Endothelial cell of umbilical vein (primary cell): ENCODE results near the gene ITSN2. TPM values are rescaled to one million over a fixed set of nuclear protein-coding genes. Genes with fewer than 3 reads are reported as not detected.

ENCODE experiments used
- BruUV-seq: library from RNA; stranded (reverse); fragments of 400-500 nt; replicated peaks from 2 replicates; lab custom pipeline; 2021; lab: Mats Ljungman, UMichigan
- CTCF ChIA-PET: fragments of 300-600, 350-600 bp; sonication (Branson Sonifier 250); formaldehyde crosslinking; loops from one replicate; lab custom pipeline; 2021; ENCODE audit warnings: antibody characterized with exemption, inconsistent platforms; lab: Charles Lee
- POLR2A ChIA-PET: fragments of 300-600, 350-600 bp; sonication (Branson Sonifier 250); formaldehyde crosslinking; loops from one replicate; lab custom pipeline; 2021; ENCODE audit warnings: antibody characterized with exemption, inconsistent platforms; lab: Charles Lee
- DNase-seq: peaks from one replicate; pipeline ENCODE4 v3.0.0-alpha.2; 2011; ENCODE audit warnings: low read depth, low spot score
- FAIRE-seq: peaks from 2 replicates; lab custom pipeline; 2011; peaks lifted over from hg19 to GRCh38; lab: Jason Lieb, UNC
- H2AFZ ChIP-seq: 2 replicates; pipeline ENCODE4 v1.6.0; 2012; ENCODE audit warnings: low read depth, low read length, control low read depth, inconsistent platforms
- H3K27ac ChIP-seq: 2 replicates; pipeline ENCODE4 v1.5.1; 2011; ENCODE audit warnings: low read depth, mild to moderate bottlenecking, control low read depth, low read length, moderate library complexity; ENCODE audit not compliant: insufficient read depth
- H3K27me3 ChIP-seq, 2 experiments: 2 replicates each; pipeline versions ENCODE4 v1.6.0 to v1.6.1; 2011; ENCODE audit warnings: low read length in 2 of 2, mixed read lengths in 1 of 2; ENCODE audit not compliant: control insufficient read depth in 2 of 2, insufficient read depth in 2 of 2
- H3K36me3 ChIP-seq, 2 experiments: 2 replicates in 1 of 2; 3 replicates in 1 of 2; pipeline ENCODE4 v1.5.1; 2011; ENCODE audit warnings: low read length in 2 of 2, mild to moderate bottlenecking in 1 of 2, moderate library complexity in 1 of 2; ENCODE audit not compliant: control insufficient read depth in 2 of 2, insufficient read depth in 2 of 2; ENCODE audit errors: extremely low read depth in 1 of 2
- H3K4me1 ChIP-seq: 3 replicates; pipeline ENCODE4 v1.5.1; 2011; ENCODE audit warnings: mild to moderate bottlenecking, low read length; ENCODE audit not compliant: control insufficient read depth, insufficient read depth; ENCODE audit errors: extremely low read depth
- H3K4me2 ChIP-seq: 2 replicates; pipeline ENCODE4 v1.6.1; 2011; ENCODE audit warnings: low read length, control low read depth, mixed read lengths; ENCODE audit not compliant: insufficient read depth
- H3K4me3 ChIP-seq, 3 experiments: fragments of 200-600 bp in 1 of 3; sonication (generic), shearing (Covaris generic) in 1 of 3; replicated peaks in 1 of 3; 2 replicates each; pipeline ENCODE4 v1.5.1; 2011 to 2016; ENCODE audit warnings: control low read depth in 3 of 3, low read length in 3 of 3, mild to moderate bottlenecking in 2 of 3, inconsistent platforms in 1 of 3, low read depth in 1 of 3, moderate library complexity in 1 of 3; ENCODE audit not compliant: insufficient read depth in 1 of 3
- H3K79me2 ChIP-seq: 2 replicates; pipeline ENCODE4 v1.6.0; 2012; ENCODE audit warnings: low read length, inconsistent platforms; ENCODE audit not compliant: control insufficient read depth, insufficient read depth
- H3K9ac ChIP-seq: replicated peaks from 2 replicates; pipeline ENCODE3; 2011; ENCODE audit warnings: low read length, control low read depth; ENCODE audit not compliant: insufficient read depth; ENCODE audit errors: extremely low read depth
- H3K9me1 ChIP-seq: replicated peaks from 3 replicates; pipeline ENCODE4 v1.6.0; 2011; ENCODE audit warnings: mild to moderate bottlenecking, low read length; ENCODE audit not compliant: control insufficient read depth, insufficient read depth; ENCODE audit errors: extremely low read depth
- H3K9me3 ChIP-seq: replicated peaks from 2 replicates; pipeline ENCODE4 v1.5.1; 2012; ENCODE audit warnings: low read length, inconsistent platforms; ENCODE audit not compliant: control insufficient read depth, insufficient read depth
- H4K20me1 ChIP-seq: replicated peaks from 2 replicates; pipeline ENCODE3; 2011; ENCODE audit warnings: mild to moderate bottlenecking, low read length; ENCODE audit not compliant: control insufficient read depth, insufficient read depth; ENCODE audit errors: extremely low read depth
- FOS ChIP-seq: IDR thresholded peaks from 2 replicates; pipeline ENCODE4 v1.6.1; 2011; ENCODE audit warnings: mild to moderate bottlenecking, low read length, moderate library complexity, borderline replicate concordance; ENCODE audit not compliant: insufficient read depth
- GATA2 ChIP-seq: IDR thresholded peaks from 2 replicates; pipeline ENCODE4 v1.7.0; 2011; ENCODE audit warnings: low read depth, mild to moderate bottlenecking, moderate library complexity, mixed read lengths, low read length; ENCODE audit not compliant: insufficient read length, insufficient read depth
- JUN ChIP-seq: IDR thresholded peaks from 2 replicates; pipeline ENCODE4 v1.6.1; 2011; ENCODE audit warnings: borderline replicate concordance, low read depth; ENCODE audit not compliant: insufficient read length, insufficient read depth
- MAX ChIP-seq: IDR thresholded peaks from 2 replicates; pipeline ENCODE4 v1.6.1; 2011; ENCODE audit not compliant: insufficient read depth, insufficient read length
- MYC ChIP-seq: IDR thresholded peaks from one replicate; pipeline ENCODE4 v1.6.1; 2011; ENCODE audit warnings: mild to moderate bottlenecking, low read depth, low read length
- POLR2A ChIP-seq: IDR thresholded peaks from 2 replicates; pipeline ENCODE4 v1.6.1; 2012; ENCODE audit warnings: low read depth, mild to moderate bottlenecking, control low read depth, low read length
- POLR2AphosphoS5 ChIP-seq: IDR thresholded peaks from 2 replicates; pipeline ENCODE4 v1.6.1; 2012; ENCODE audit warnings: low read depth, mild to moderate bottlenecking, control low read depth, low read length, moderate library complexity; ENCODE audit not compliant: insufficient read depth
- dilution Hi-C: fragments of 300-500 bp; cut with MboI; formaldehyde crosslinking; loops from one replicate; pipeline ENCODE4 v1.15.0; 2019; ENCODE audit warnings: low sequenced_read_pairs; ENCODE audit not compliant: extremely low pct_ligation_motif_present
- intact Hi-C: fragments of 100-400 bp; cut with micrococcal nuclease; formaldehyde crosslinking; loops from one replicate; pipeline ENCODE4 v1.10.0; 2022
- polyA plus RNA-seq, 4 experiments: library from polyadenylated mRNA; depleted of rRNA in 3 of 4; stranded (reverse) in 3 of 4; unstranded in 1 of 4; fragments of >200 nt; gene quantifications; 2 replicates each; pipeline versions ENCODE4 v1.2.1 to v1.2.3, GENCODE V29; 2011 to 2012; ENCODE audit warnings: missing spikeins in 1 of 4
- total RNA-seq: library from RNA; stranded (reverse); gene quantifications from 2 replicates; pipeline ENCODE4 v1.2.3, GENCODE V29; 2021
- TF ChIP-seq, protein P1 (sequence below), 2 donors: IDR thresholded peaks; 1 replicate in 1 of 2; 2 replicates in 1 of 2; pipeline ENCODE4 v1.5.1; 2011; ENCODE audit warnings: low read length in 2 of 2, mild to moderate bottlenecking in 2 of 2, moderate library complexity in 2 of 2, control low read depth in 1 of 2, inconsistent platforms in 1 of 2, low read depth in 1 of 2; ENCODE audit not compliant: insufficient read depth in 1 of 2; ENCODE audit errors: extremely low read depth in 1 of 2

The ITSN2 gene
- total and polyA plus RNA-seq, 2 donors (not counting 3 experiments of a cell fraction or from before 2014, with no cell fraction given): 30.5 to 56.8 TPM

DNA sequence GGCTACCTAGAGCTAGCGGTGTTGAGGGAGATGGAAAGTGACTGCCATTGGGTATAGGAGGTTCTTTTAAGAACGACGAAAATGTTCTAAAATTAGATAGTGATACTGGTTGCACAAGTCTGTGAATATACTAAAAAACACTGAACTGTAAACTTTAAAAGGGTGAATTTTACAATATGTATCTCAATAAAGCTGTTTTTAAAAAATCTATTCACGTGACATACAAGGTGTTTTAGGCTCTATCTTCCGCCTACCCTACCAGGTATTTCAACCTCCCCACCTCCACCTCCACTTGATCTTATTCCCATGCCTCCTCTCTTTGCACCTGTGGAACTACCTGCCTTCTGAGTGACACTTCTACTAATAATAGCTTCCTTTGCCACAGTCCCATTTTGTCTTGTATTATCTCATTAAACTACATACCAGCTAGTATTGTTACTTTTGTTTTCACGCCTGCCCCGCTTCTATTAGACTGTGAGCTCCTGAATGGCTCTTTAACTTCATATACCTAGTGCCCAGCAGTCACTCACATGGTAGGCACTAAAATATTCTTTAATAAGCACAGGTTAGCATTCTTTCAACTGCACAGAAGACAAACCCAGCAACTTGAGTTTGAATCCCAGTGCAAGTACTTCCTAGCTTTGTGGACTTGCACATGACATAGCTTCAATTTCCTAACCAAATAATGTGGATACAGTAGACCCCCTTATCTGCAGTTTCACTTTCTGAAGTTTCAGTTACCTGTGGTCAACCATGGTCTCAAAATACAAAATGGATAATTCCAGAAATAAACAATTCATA, 9.3 kb downstream of the ITSN2 start:
- dilution Hi-C loops: no loop called here
- H3K9ac ChIP-seq: no peak overlapping the region

More for the DNA sequence above, 9.3 kb downstream of the ITSN2 start:
- TF ChIP-seq, protein P1, sequence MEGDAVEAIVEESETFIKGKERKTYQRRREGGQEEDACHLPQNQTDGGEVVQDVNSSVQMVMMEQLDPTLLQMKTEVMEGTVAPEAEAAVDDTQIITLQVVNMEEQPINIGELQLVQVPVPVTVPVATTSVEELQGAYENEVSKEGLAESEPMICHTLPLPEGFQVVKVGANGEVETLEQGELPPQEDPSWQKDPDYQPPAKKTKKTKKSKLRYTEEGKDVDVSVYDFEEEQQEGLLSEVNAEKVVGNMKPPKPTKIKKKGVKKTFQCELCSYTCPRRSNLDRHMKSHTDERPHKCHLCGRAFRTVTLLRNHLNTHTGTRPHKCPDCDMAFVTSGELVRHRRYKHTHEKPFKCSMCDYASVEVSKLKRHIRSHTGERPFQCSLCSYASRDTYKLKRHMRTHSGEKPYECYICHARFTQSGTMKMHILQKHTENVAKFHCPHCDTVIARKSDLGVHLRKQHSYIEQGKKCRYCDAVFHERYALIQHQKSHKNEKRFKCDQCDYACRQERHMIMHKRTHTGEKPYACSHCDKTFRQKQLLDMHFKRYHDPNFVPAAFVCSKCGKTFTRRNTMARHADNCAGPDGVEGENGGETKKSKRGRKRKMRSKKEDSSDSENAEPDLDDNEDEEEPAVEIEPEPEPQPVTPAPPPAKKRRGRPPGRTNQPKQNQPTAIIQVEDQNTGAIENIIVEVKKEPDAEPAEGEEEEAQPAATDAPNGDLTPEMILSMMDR (IDR thresholded peaks at IDR 0.05; ENCODE audit: extremely low read depth in 1 of 2, insufficient read depth in 1 of 2, low read depth in 1 of 2, low read length in 2 of 2): no peak
- TF ChIP-seq MYC (no peak), MAX (no peak), JUN (no peak), POLR2A (no peak), POLR2AphosphoS5 (no peak), GATA2 (no peak), FOS (no peak)
- no peak overlapping the region for H2AFZ ChIP-seq
- CTCF ChIA-PET: interaction anchor here (0.9 to 1.2 kb wide), 4 partner anchors 10 to 30 kb away, joined by 3 read pairs; no protein-coding TSS in a partner anchor
- no peak overlapping the region for H3K4me3 ChIP-seq
- peaks cover 85% of the 10 kb centered on the region for H3K79me2 ChIP-seq
- H3K36me3 ChIP-seq: no peaks in the 10 kb centered on the region
- DNase-seq (no peak), FAIRE-seq (no peak)
- intact Hi-C loops: no loop called here
- no TSS peak for BruUV-seq
- H3K4me2 ChIP-seq: no peak overlapping the region
- peaks cover 13% of the 10 kb centered on the region for H3K4me1 ChIP-seq
- H4K20me1 ChIP-seq: no peaks in the 10 kb centered on the region
- no peak overlapping the region for H3K27ac ChIP-seq
- no peaks in the 10 kb centered on the region for H3K9me3 ChIP-seq
- no peaks in the 10 kb centered on the region for H3K27me3 ChIP-seq
- POLR2A ChIA-PET: interaction anchor here (0.6 kb wide), 1 partner anchor 27 kb away, joined by 4 read pairs; no protein-coding TSS in a partner anchor
- no peaks in the 10 kb centered on the region for H3K9me1 ChIP-seq
